ENCODE data around the gene AKT1. TPM values are rescaled to one million over a fixed set of nuclear protein-coding genes. Genes with fewer than 3 reads are reported as not detected.

AKT1 gene
- polyA plus RNA-seq, 2 of the 4 experiments (the other 2 are of a cell fraction), result 70.2 to 93.8 TPM

GRCh38 chr14:104784846-104785707 lies 10.5 kb downstream of the AKT1 start:
- no peak for TF ChIP-seq ZSCAN20 (CRISPR knock-in tag; IDR thresholded peaks at IDR 0.05)
- no peak for TF ChIP-seq RARB (CRISPR knock-in tag; IDR thresholded peaks at IDR 0.05)
- no peak for TF ChIP-seq USF2 (IDR thresholded peaks at IDR 0.05)
- no peak for TF ChIP-seq BCL3 (IDR thresholded peaks at IDR 0.05)
- no peak for TF ChIP-seq RAD21 (conservative IDR thresholded peaks at IDR 0.05 in 1 of 2, IDR thresholded peaks at IDR 0.05 in 1 of 2)
- no peak for TF ChIP-seq KDM1A (IDR thresholded peaks at IDR 0.05; ENCODE audit: low read depth)
- no peak for TF ChIP-seq JUN (IDR thresholded peaks at IDR 0.05)
- TF ChIP-seq E2F6 (IDR thresholded peaks at IDR 0.05; ENCODE audit: borderline replicate concordance, low read depth), result no peak
- no peak for TF ChIP-seq HOXA7 (CRISPR knock-in tag; IDR thresholded peaks at IDR 0.05)
- no peak for TF ChIP-seq SREBF2 (IDR thresholded peaks at IDR 0.05)
- TF ChIP-seq MAFK (IDR thresholded peaks at IDR 0.05; ENCODE audit: partially characterized antibody), result no peak
- no peak for TF ChIP-seq SMC3 (IDR thresholded peaks at IDR 0.05)
- TF ChIP-seq ZNF302 (CRISPR knock-in tag; IDR thresholded peaks at IDR 0.05), result no peak
- no peak for TF ChIP-seq FOSB (CRISPR knock-in tag; IDR thresholded peaks at IDR 0.05)
- no peak for TF ChIP-seq MAZ (IDR thresholded peaks at IDR 0.05; ENCODE audit: borderline replicate concordance, low read depth, low read length)
- ChIA-PET CTCF (interaction anchor here (0.9 to 1.4 kb wide), 6 partner anchors 14 to 42 kb away, joined by 3 to 14 read pairs (median 4); no protein-coding TSS in a partner anchor), POLR2A (no interaction called here)
- Histone ChIP-seq H3K27ac (no peak overlapping the region), H3K4me2 (no peak overlapping the region), H3K4me1 (0 out of 3 replicates have a peak, but pooled peaks cover 10% of the 10 kb centered on the region), H3K4me3 (no peak overlapping the region), H3K9me3 (no peaks in the 10 kb centered on the region)
- 70% methylated on average over 20 of the region's 36 CpGs for WGBS (ENCODE audit: missing lambda C conversion rate)
- DNase-seq (ENCODE audit: low read depth in 1 of 2, low spot score in 1 of 2) (no peak), ATAC-seq (no peak), FAIRE-seq (no peak)

- no peak overlapping the region for H3K4me3 ChIP-seq
- ATAC-seq, result no peak
- no peak overlapping the region for H3K4me2 ChIP-seq
- ChIA-PET CTCF (interaction anchor here (0.6 to 1.4 kb wide), 6 partner anchors 13 to 42 kb away, joined by 3 to 14 read pairs (median 4); no protein-coding TSS in a partner anchor), POLR2A (no interaction called here)
- FAIRE-seq, result no peak
- H3K9me3 ChIP-seq, result no peaks in the 10 kb centered on the region
- TF ChIP-seq CEBPB (IDR thresholded peaks at IDR 0.05), result no peak
- TF ChIP-seq ZNF302 (CRISPR knock-in tag; IDR thresholded peaks at IDR 0.05), result no peak
- TF ChIP-seq RNF2 (IDR thresholded peaks at IDR 0.05; ENCODE audit: borderline replicate concordance, low read depth), result no peak
- no peak for TF ChIP-seq ZC3H11A (IDR thresholded peaks at IDR 0.05)
- TF ChIP-seq JUN (IDR thresholded peaks at IDR 0.05), result no peak
- no peak for TF ChIP-seq E2F6 (IDR thresholded peaks at IDR 0.05; ENCODE audit: borderline replicate concordance, low read depth)
- TF ChIP-seq POLR2AphosphoS2 (conservative IDR thresholded peaks at IDR 0.05; ENCODE audit: low read length), result no peak
- TF ChIP-seq BCL3 (IDR thresholded peaks at IDR 0.05), result no peak
- TF ChIP-seq MYC (IDR thresholded peaks at IDR 0.05; ENCODE audit: borderline replicate concordance, low read length), result no peak
- no peak for TF ChIP-seq HMGXB4 (CRISPR knock-in tag; IDR thresholded peaks at IDR 0.05; ENCODE audit: borderline replicate concordance)
- TF ChIP-seq PBX3 (IDR thresholded peaks at IDR 0.05), result no peak
- no peak for TF ChIP-seq HDAC2 (IDR thresholded peaks at IDR 0.05)
- TF ChIP-seq POLR2A (IDR thresholded peaks at IDR 0.05; ENCODE audit: low read length), result no peak
- TF ChIP-seq BHLHE40 (IDR thresholded peaks at IDR 0.05; ENCODE audit: low read depth, low read length), result no peak
- no peak for TF ChIP-seq SREBF2 (IDR thresholded peaks at IDR 0.05)
- H3K27ac ChIP-seq, result no peak overlapping the region
- WGBS (ENCODE audit: missing lambda C conversion rate), result 81% methylated on average over 9 of the region's 9 CpGs
- 0 out of 3 replicates have a peak, but pooled peaks cover 10% of the 10 kb centered on the region for H3K4me1 ChIP-seq
- no peak for DNase-seq (ENCODE audit: low read depth in 1 of 2, low spot score in 1 of 2)
These were observed 11.4 kb downstream of the AKT1 start for GRCh38 chr14:104784218-104784568.
